Activated B cell treated with CpG ODN at 0.5 μM for 24 hours (primary cell): ENCODE data around the gene NF2. TPM values are rescaled to one million over a fixed set of nuclear protein-coding genes. Genes with fewer than 3 reads are reported as not detected.

ENCODE experiments used
- ATAC-seq: fragments of 200-7000 bp; cut with Tn5 transposase; one replicate; pipeline ENCODE4 v1.10.0; 2021; ENCODE audit warnings: low read depth, mild to moderate bottlenecking, moderate library complexity
- CTCF ChIA-PET: fragments of 350-600 bp; sonication (Branson Sonifier 250); formaldehyde crosslinking; loops from one replicate; lab custom pipeline; 2021; ENCODE audit warnings: antibody characterized with exemption; lab: Charles Lee
- POLR2A ChIA-PET: fragments of 350-600 bp; sonication (Branson Sonifier 250); formaldehyde crosslinking; loops from one replicate; lab custom pipeline; 2021; ENCODE audit warnings: antibody characterized with exemption; lab: Charles Lee
- DNase-seq: peaks from one replicate; pipeline ENCODE4 v3.0.0; 2022
- H3K27ac Mint-ChIP-seq: one replicate; pipeline ENCODE4 v1.8.0; 2020; ENCODE audit warnings: mixed read lengths
- H3K27me3 Mint-ChIP-seq: one replicate; pipeline ENCODE4 v1.8.0; 2021; ENCODE audit warnings: mixed read lengths
- H3K36me3 Mint-ChIP-seq: one replicate; pipeline ENCODE4 v1.8.0; 2021; ENCODE audit warnings: low read depth, mixed read lengths
- H3K4me1 Mint-ChIP-seq: one replicate; pipeline ENCODE4 v1.8.0; 2021; ENCODE audit warnings: mixed read lengths
- H3K4me3 Mint-ChIP-seq: one replicate; pipeline ENCODE4 v1.8.0; 2020; ENCODE audit warnings: mild to moderate bottlenecking, mixed read lengths
- H3K9me3 Mint-ChIP-seq: one replicate; pipeline ENCODE4 v1.8.0; 2020; ENCODE audit warnings: mixed read lengths
- CTCF ChIP-seq: fragments of 200-600 bp; IDR thresholded peaks from one replicate; pipeline ENCODE4 v1.8.0; 2022; ENCODE audit warnings: antibody characterized with exemption, mild to moderate bottlenecking
- intact Hi-C: fragments of 100-400 bp; cut with micrococcal nuclease; formaldehyde crosslinking; loops from one replicate; pipeline ENCODE4 v1.15.1; 2024
- total RNA-seq: library from RNA; stranded (reverse); gene quantifications from 2 replicates; pipeline ENCODE4 v1.2.3, GENCODE V29; 2022

The NF2 gene
- total RNA-seq, 1 donor from 2014 or later, result 30.3 TPM

GRCh38 chr22:29729161-29729560 is 125.7 kb downstream of the NF2 start:
- CTCF ChIA-PET, result no interaction called here
- H3K27ac Mint-ChIP-seq, result no peak overlapping the region
- intact Hi-C loops, result no loop called here
- peaks cover 19% of the 10 kb centered on the region for H3K36me3 Mint-ChIP-seq
- no peaks in the 10 kb centered on the region for H3K9me3 Mint-ChIP-seq
- H3K27me3 Mint-ChIP-seq, result peaks cover 3% of the 10 kb centered on the region
- TF ChIP-seq CTCF, result no peak
- POLR2A ChIA-PET, result no interaction called here
- H3K4me3 Mint-ChIP-seq, result no peak overlapping the region
- DNase-seq (no peak), ATAC-seq (no peak)
- peaks cover 3% of the 10 kb centered on the region for H3K4me1 Mint-ChIP-seq

- ATAC-seq, result no peak
- no peak for DNase-seq
- intact Hi-C loops, result no loop called here
- ChIA-PET POLR2A (no interaction called here), CTCF (no interaction called here)
- Mint-ChIP-seq H3K9me3 (no peaks in the 10 kb centered on the region), H3K27ac (no peak overlapping the region), H3K4me1 (peaks cover 3% of the 10 kb centered on the region), H3K27me3 (no peaks in the 10 kb centered on the region), H3K4me3 (no peak overlapping the region), H3K36me3 (peaks cover 24% of the 10 kb centered on the region)
- no peak for TF ChIP-seq CTCF
Measured at GRCh38 chr22:29731058-29731850, 127.8 kb downstream of the NF2 start.

- peaks cover 33% of the 10 kb centered on the region for H3K36me3 Mint-ChIP-seq
- H3K27ac Mint-ChIP-seq, result no peak overlapping the region
- CTCF ChIA-PET, result no interaction called here
- H3K27me3 Mint-ChIP-seq, result no peaks in the 10 kb centered on the region
- ATAC-seq, result no peak
- intact Hi-C loops, result no loop called here
- peaks cover 3% of the 10 kb centered on the region for H3K4me1 Mint-ChIP-seq
- H3K4me3 Mint-ChIP-seq, result no peak overlapping the region
- DNase-seq, result no peak
- TF ChIP-seq CTCF, result no peak
- POLR2A ChIA-PET, result no interaction called here
- no peaks in the 10 kb centered on the region for H3K9me3 Mint-ChIP-seq
Measured at GRCh38 chr22:29732883-29733282, 129.4 kb downstream of the NF2 start.

GRCh38 chr22:29733362-29734201 is 130.1 kb downstream of the NF2 start:
- H3K27ac Mint-ChIP-seq, result no peak overlapping the region
- intact Hi-C loops, result no loop called here
- ATAC-seq (peak; percentile 52), DNase-seq (no peak)
- ChIA-PET CTCF (no interaction called here), POLR2A (interaction anchor here (0.7 kb wide), 1 partner anchor 33 kb away, joined by 3 read pairs; the partner anchor contains the start of genes UQCR10 and ZMAT5)
- H3K36me3 Mint-ChIP-seq, result peaks cover 33% of the 10 kb centered on the region
- H3K4me3 Mint-ChIP-seq, result no peak overlapping the region
- TF ChIP-seq CTCF, result no peak
- H3K27me3 Mint-ChIP-seq, result no peaks in the 10 kb centered on the region
- H3K9me3 Mint-ChIP-seq, result no peaks in the 10 kb centered on the region
- peaks cover 3% of the 10 kb centered on the region for H3K4me1 Mint-ChIP-seq

GRCh38 chr22:29734406-29734805 is 131.0 kb downstream of the NF2 start:
- intact Hi-C loops, result no loop called here
- POLR2A ChIA-PET, result interaction anchor here (0.7 kb wide), 1 partner anchor 32 kb away, joined by 3 read pairs; the partner anchor contains the start of genes UQCR10 and ZMAT5
- H3K9me3 Mint-ChIP-seq, result no peaks in the 10 kb centered on the region

More at GRCh38 chr22:29734406-29734805, 131.0 kb downstream of the NF2 start:
- H3K4me1 Mint-ChIP-seq, result peaks cover 3% of the 10 kb centered on the region
- peaks cover 38% of the 10 kb centered on the region for H3K36me3 Mint-ChIP-seq
- H3K27ac Mint-ChIP-seq, result no peak overlapping the region
- CTCF ChIA-PET, result no interaction called here
- no peaks in the 10 kb centered on the region for H3K27me3 Mint-ChIP-seq
- ATAC-seq, result no peak
- TF ChIP-seq CTCF, result no peak
- no peak for DNase-seq
- H3K4me3 Mint-ChIP-seq, result no peak overlapping the region
